GM19023 (cell line): Measurements from ENCODE around the gene LDB2.
"Not testable (repeated sequence)": the region's sequence is repeated elsewhere in the genome, so short reads cannot be mapped to it uniquely, and the experiment has no call there.

ENCODE experiments used
- ATAC-seq: cut with Tn5 transposase; IDR thresholded peaks from one replicate; pipeline ENCODE4 v1.9.1; 2021; ENCODE audit warnings: mild to moderate bottlenecking, moderate library complexity; ENCODE audit not compliant: unreplicated experiment

The LDB2 gene

DNA sequence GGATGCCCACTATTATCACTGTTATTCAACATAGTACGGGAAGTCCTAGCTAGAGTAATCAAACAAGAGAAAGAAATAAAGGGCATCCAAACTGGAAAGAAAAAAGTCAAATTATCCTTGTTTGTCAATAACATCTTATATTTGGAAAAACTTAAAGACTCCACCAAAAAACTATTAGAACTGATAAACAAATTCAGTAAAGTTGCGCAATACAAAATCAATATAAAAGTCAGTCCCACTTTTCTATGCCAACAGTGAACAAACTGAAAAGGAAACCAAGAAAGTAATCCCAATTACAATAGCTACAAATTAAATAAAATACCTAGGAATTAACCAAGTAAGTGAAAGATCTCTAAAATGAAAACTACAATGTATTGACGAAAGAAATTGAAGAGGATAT, 321.3 kb downstream of the LDB2 start:
- no peak for ATAC-seq

DNA sequence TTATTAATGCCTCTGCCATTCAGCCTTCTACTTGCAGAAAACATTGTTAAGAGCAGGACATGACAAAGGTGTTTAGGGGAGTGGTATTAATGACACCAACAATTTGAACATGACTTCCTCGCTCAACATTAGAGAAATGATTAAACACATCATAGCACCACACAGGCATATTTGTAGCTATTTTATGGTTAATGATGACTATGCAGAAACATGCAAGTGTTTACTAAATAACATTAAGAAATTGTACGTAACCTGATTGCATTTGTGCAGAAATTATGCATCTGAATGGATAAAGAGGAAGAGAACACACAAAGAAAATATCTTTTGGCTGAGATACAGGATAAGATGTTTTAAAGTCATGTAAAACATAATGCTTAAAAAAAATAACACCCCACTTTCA, 323.5 kb downstream of the LDB2 start:
- ATAC-seq = no peak

DNA sequence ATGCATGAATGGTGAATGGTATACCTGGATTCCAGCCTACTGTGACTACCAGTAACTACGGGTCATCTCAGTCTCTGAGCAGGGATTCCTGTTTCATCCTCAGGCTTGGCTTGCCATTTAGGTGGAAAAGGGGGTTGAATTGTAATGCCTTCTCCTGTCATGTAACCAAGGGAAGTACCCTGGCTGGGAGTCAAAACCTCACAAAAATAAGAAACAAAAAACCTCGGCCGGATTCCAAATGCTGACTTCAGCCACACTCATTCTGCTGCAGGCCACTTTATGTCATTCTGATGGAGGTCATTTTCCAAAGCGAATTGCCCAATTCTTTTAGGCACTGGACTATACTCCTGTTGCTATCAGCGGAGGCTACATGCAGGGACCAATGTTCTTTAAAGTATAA, 324.7 kb downstream of the LDB2 start:
- ATAC-seq = no peak

DNA sequence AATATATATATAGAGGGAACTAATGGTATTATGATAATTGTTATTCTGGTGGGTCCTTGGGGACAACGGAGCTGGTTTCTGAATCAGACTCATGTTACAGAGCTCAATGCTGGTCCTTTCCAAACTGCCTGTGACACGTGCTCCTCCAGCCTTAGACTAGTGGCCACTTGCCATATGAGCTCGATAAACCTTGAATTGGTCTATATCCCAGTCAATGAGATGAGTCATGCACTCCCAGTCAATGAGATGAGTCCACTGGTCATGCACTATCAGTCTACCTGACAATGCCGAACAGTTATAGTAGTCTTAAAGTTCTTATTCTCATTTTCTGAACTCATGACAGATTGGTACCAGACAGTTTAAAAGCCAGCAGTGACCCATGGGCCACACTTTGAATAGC, 325.2 kb downstream of the LDB2 start:
- ATAC-seq = no peak

DNA sequence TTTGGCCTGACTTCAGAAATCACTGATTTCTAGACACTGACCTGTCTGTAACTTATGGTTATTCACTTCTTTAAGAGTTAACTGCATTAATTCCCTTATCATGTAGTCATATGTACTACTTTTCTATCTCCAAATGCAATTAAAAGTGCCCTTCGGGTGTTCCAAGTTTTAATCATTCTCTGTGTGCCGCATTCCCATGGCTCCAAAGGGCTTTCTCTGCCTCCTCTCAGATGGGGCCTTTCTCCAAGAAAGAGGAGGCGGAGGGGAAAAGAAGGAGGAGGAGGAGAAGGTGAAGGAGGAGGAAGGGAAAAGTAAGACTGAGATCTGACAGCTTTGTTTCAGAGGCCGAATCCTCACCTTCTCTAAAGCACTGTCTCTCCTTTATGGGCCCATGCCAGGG, 325.8 kb downstream of the LDB2 start:
- ATAC-seq = no peak

- no peak for ATAC-seq
Measured at GRCh38 chr4:16572161-16572560, 326.3 kb downstream of the LDB2 start.

- ATAC-seq = no peak
Measured at GRCh38 chr4:16569790-16570189, 328.7 kb downstream of the LDB2 start.

DNA sequence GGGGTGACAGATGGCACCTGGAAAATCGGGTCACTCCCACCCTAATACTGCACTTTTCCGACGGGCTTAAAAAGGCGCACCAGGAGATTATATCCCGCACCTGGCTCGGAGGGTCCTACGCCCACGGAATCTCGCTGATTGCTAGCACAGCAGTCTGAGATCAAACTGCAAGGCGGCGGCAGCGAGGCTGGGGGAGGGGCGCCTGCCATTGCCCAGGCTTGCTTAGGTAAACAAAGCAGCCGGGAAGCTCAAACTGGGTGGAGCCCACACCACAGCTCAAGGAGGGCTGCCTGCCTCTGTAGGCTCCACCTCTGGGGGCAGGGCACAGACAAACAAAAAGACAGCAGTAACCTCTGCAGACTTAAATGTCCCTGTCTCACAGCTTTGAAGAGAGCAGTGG, 341.1 kb downstream of the LDB2 start:
- ATAC-seq = not testable (repeated sequence)

DNA sequence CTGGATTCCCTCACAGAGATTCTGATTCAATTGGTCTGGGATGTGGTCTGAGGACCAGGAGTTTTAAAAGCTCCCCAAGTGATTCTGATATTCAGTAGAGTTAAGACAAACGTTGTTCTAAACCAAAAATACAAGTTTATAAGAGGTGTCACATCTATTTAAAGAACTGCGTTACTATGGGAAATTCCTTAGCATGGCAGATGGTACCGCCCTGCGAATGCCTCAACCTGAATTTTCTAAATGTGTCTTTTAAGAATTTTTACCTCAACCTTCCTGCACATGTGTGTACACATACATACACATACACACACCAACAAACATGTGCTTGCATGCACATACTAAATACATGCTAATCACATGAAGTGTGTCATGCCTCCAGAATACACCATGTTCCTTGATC, 343.3 kb downstream of the LDB2 start:
- no peak for ATAC-seq

DNA sequence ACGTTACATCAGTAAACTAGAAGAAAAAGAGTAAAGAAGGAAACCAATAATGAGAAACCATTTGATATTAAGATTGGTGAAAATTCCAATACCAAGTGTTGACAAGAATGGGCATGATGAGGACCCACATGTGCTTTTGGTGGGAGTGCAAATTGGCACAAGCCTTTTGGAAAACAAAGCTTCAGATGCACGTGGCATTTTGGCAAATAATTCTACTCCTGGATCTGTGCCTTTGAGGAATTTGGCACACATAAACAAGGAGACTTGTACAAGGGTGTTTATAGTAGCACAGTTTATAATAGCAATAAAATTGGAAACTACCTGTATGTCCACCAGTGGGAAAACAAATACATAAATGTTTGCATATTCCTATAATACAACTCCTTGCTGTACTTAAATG, 347.9 kb downstream of the LDB2 start:
- ATAC-seq = no peak

DNA sequence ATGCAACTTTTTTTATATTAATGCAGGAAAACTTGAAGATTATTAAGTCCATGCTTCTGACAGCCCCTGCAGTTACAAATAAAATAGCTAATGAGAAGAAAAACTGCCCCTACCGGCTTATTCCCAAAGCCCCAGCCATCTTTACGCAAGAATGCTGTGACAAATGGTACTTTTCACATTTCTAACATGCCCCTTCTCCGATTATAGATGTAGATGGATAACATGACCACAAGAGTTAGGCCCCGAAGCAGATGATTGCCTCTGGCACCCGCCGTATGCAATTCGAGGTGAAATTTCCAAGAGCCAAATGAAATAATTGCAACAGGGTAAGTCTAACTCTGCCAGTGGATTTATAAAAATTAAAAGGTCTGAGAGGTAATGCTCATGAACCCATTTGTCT, 352.8 kb downstream of the LDB2 start:
- ATAC-seq = no peak

DNA sequence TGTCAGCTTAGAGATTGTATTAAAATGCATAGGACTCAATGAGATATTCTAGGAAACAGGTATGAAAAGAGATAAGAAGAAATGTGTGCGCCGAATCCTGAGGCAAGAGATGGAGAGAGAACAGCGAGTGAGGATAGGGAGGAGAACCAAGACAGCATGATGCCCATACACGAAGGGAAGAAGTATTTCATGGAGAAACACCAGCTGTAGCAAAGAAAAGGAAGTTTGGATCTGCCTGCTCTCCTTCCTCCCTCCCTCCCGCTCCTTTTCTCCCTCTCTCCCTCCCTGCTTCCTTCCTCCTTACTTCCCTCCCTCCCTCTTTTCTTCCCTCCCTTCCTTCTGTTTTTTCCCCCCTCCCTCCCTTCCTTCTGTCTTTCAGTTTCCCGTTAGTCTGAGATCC, 353.6 kb downstream of the LDB2 start:
- ATAC-seq = no peak

DNA sequence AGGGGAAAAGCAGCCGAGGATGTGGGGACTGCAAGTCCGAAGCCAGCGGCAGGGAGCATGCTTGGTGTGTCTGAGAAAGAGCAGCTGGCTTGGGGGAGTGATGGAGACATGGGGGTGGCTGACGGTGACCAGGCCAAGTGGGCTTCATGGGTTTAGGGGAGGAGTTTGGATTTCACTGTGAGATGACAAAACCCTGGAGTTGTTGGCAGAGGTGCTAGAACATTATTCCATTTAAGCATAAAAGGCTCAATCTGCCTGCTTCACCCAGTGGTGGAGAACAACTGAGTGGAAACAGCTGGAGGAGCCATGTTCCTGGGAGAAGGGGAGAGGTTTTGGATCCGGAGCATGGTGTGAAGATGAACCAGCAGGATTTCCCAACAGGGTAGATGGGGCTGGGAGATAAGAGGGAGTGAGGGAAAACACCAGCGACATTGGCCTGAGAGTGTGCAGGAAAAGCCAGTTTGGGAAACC, 354.2 kb downstream of the LDB2 start:
- ATAC-seq = no peak

DNA sequence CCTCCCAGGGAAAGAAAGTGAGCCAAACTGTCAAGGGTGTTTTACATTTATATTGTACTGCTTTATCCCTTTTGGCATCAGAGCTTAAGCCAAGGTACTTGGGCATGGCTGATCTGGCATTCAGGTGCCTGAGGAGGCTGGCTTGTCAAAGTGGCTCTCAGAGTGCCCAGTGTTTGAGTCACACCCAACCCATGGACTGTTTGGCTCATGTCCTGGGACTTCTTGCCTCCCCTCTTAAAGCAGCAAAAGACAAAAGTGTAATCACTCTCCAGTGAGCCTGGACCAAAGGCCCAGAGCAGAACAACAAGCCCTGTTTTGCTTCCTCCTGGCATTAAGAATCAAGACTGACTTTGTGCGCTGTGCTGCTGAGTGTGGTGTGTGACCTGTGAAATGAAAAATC, 360.5 kb downstream of the LDB2 start:
- no peak for ATAC-seq

DNA sequence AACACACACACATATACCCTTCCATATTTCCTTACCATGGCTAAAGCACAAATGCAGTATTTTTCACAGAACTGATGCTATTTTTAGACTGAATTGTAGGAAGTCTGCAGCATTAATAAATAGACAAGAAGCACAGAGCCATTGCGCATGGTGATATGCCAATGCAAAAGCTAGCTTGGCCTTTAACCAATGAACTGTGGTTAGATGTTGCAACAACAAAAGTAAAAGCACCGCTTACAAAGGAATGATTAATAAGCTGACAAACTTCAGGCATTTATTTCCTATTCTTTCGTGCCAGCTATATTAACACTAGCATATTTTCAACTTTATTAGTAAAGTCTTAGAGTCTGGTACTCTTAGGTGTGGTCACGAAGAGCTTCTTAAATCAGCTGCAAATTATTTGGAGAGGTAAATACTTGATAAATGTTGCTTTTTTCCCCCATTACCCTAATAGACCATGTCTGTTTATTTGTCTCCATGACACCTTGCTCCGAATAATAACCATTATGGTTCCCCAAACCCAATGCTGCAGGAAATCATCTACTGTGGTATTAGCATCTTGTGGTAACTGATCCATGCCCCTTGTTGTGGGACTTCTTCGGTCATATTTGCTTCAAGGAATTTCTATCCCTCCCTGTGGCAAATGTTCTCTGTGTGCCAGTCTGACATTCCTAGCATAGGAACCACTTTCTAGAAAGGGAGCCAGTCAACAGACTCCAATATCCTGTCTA, 366.0 kb downstream of the LDB2 start:
- ATAC-seq = no peak

GRCh38 chr4:16530688-16531635, 367.5 kb downstream of the LDB2 start:
- ATAC-seq = no peak

DNA sequence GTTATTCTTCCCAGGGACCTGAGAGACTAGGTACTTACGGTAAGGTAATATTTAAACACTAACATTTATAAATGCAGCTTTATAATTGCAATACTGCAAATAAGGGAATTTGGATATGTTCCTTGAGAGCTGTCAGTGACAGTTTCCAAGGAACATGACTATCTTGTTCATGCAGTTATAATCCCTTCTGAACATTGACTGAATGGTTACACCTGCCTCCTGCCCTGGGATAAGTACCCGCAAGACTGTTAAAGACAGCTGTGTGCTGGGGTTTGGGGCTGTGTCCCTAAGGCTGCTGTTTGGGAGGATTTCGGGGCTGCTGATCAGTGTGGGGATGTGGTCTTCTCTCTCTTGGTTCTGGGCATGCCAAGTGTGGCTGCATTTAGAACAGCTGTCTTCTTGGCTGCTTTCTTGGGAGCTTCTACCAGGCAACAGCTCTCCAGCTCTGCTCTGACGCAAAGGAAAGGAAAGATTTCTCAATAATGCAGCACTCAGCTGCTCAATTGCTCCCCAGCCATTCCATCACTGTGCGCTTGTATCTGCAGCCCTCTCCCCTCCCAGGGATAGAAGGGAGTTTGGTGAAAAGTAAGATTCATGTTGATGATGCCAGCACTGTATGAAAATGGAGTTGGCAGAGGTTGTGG, 373.4 kb downstream of the LDB2 start:
- no peak for ATAC-seq

GRCh38 chr4:16524406-16524805, 374.0 kb downstream of the LDB2 start:
- ATAC-seq = no peak

- not testable (repeated sequence) for ATAC-seq
Measured at GRCh38 chr4:16523526-16523925, 374.9 kb downstream of the LDB2 start.

- no peak for ATAC-seq
Measured at GRCh38 chr4:16521156-16521915, 377.1 kb downstream of the LDB2 start.
